Prostate gland (tissue), 2 donors: ENCODE data around the gene CARD6. TPM values are rescaled to one million over a fixed set of nuclear protein-coding genes. Genes with fewer than 3 reads are reported as not detected.

ENCODE experiments used
- small RNA-seq, 2 donors: library from RNA; depleted of rRNA; stranded (forward); fragments of <200 nt; gene quantifications; one replicate each; pipeline ENCODE3, GENCODE V24; 2016
- total RNA-seq, 2 donors: library from RNA; depleted of rRNA; stranded (reverse); fragments of >200 nt; gene quantifications; one replicate each; pipeline ENCODE4 v1.1.0, GENCODE V29; 2016

Gene CARD6
- total RNA-seq, 2 donors from 2014 or later, result 1.3 to 5.4 TPM

Small RNA genes lying within 50 kb of the gene (small RNA-seq; reads per million reads assigned to genes)
- gene SNORD72, result 20.6 to 30.7 reads per million in 2 donors

Other genes starting within 250 kb of the CARD6 start
- 10 to 100 TPM; 22.0 to 78.3 TPM for gene PTGER4, start 161.5 kb upstream of the CARD6 start, total RNA-seq
- gene TTC33, start 85.4 kb upstream of the CARD6 start, total RNA-seq, result 10 to 100 TPM; 11.9 to 17.6 TPM
- gene PRKAA1, start 43.0 kb upstream of the CARD6 start, total RNA-seq, result 100 to 1,000 TPM in 1 of 2 donors, 10 to 100 TPM in 1; 64.9 to 110 TPM
- gene RPL37, start 6.1 kb upstream of the CARD6 start, total RNA-seq, result 100 to 1,000 TPM; 188 to 343 TPM
- 100 to 1,000 TPM in 1 of 2 donors, 10 to 100 TPM in 1; 68.2 to 147 TPM for gene C7, start 68.1 kb downstream of the CARD6 start, total RNA-seq
- gene MROH2B, start 230.0 kb downstream of the CARD6 start, total RNA-seq, result 1 to 10 TPM in 1 of 2 donors, not detected in 1; 7.3 TPM